Middle frontal gyrus (tissue), 1 donor: Measurements from ENCODE around the gene SUGCT.

ENCODE experiments used
- DNase-seq: peaks from one replicate; pipeline ENCODE4 v3.0.0-alpha.2; 2015; ENCODE audit warnings: low spot score; ENCODE audit errors: extremely low spot score

Gene SUGCT

GRCh38 chr7:40811666-40812065 lies 676.9 kb downstream of the SUGCT start:
- no peak for DNase-seq

- no peak for DNase-seq
These were observed 680.2 kb downstream of the SUGCT start for GRCh38 chr7:40815022-40815421.

GRCh38 chr7:40815512-40815911 lies 680.7 kb downstream of the SUGCT start:
- no peak for DNase-seq

- no peak for DNase-seq
These were observed 688.1 kb downstream of the SUGCT start for GRCh38 chr7:40822861-40823260.

- DNase-seq, result no peak
These were observed 689.7 kb downstream of the SUGCT start for GRCh38 chr7:40824461-40824860.

GRCh38 chr7:40826411-40827221 lies 691.8 kb downstream of the SUGCT start:
- DNase-seq, result no peak

- DNase-seq, result no peak
These were observed 692.6 kb downstream of the SUGCT start for GRCh38 chr7:40827222-40828085.

- DNase-seq, result no peak
These were observed 694.1 kb downstream of the SUGCT start for GRCh38 chr7:40828686-40829600.

GRCh38 chr7:40833191-40833887 lies 698.5 kb downstream of the SUGCT start:
- no peak for DNase-seq

GRCh38 chr7:40833888-40834234 lies 699.1 kb downstream of the SUGCT start:
- no peak for DNase-seq

GRCh38 chr7:40836218-40836617 lies 701.4 kb downstream of the SUGCT start:
- DNase-seq, result no peak

GRCh38 chr7:40839881-40840280 lies 705.1 kb downstream of the SUGCT start:
- no peak for DNase-seq

- DNase-seq, result no peak
These were observed 706.2 kb downstream of the SUGCT start for GRCh38 chr7:40840990-40841389.

- DNase-seq, result no peak
These were observed 707.8 kb downstream of the SUGCT start for GRCh38 chr7:40842641-40843040.

- DNase-seq, result no peak
These were observed 708.7 kb downstream of the SUGCT start for GRCh38 chr7:40843338-40843985.

- no peak for DNase-seq
These were observed 711.1 kb downstream of the SUGCT start for GRCh38 chr7:40845943-40846342.

- no peak for DNase-seq
These were observed 713.1 kb downstream of the SUGCT start for GRCh38 chr7:40847921-40848320.

- no peak for DNase-seq
These were observed 713.9 kb downstream of the SUGCT start for GRCh38 chr7:40848541-40849221.

- no peak for DNase-seq
These were observed 715.2 kb downstream of the SUGCT start for GRCh38 chr7:40850017-40850416.

GRCh38 chr7:40851001-40851400 lies 716.2 kb downstream of the SUGCT start:
- DNase-seq, result no peak
